ENCODE results near the gene MBTD1.
"Not testable (repeated sequence)": the region's sequence is repeated elsewhere in the genome, so short reads cannot be mapped to it uniquely, and the experiment has no call there.

The MBTD1 gene

GRCh38 chr17:51259564-51260236 lies at the start of gene MBTD1:
Gene MBTD1 (minus strand): TSS chr17:51260049. CDS start chr17:51225161, 34,888 bp downstream.
- peak; percentile 87 to 95 for DNase-seq

DNA sequence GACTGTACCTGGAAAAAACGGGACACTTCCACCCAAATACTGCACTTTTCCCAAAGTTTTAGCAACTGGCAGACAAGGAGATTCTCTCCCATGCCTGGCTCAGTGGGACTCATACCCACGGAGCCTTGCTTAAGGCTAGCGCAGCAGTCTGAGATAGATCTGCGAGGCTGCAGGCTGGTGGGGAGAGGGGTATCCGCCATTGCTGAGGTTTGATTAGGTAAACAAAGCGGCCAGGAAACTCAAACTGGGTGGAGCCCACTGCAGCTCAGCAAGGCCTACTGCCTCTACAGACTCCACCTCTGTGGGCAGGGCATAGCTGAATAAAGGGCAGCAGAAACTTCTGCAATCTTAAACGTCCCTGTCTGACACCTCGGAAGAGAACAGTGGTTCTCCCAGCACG lies 45.3 kb upstream of the MBTD1 start:
- no peak for DNase-seq

- DNase-seq: no peak
These were observed 40.0 kb upstream of the MBTD1 start for GRCh38 chr17:51299859-51300258.

- peak; percentile 5 to 50 for DNase-seq
These were observed 38.9 kb upstream of the MBTD1 start for GRCh38 chr17:51298508-51299371.

DNA sequence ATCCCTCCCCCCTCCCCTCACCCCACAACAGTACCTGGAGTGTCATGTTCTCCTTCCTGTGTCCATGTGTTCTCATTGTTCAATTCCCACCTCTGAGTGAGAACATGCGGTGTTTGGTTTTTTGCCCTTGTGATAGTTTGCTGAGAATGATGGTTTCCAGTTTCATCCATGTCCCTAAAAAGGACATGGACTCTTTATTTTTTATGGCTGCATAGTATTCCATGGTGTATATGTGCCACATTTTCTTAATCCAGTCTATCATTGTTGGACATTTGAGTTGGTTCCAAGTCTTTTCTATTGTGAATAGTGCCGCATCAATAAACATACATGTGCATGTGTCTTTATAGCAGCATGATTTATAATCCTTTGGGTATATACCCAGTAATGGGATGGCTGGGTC lies 34.5 kb upstream of the MBTD1 start:
- not testable (repeated sequence) for DNase-seq

- no peak for DNase-seq
These were observed 29.9 kb upstream of the MBTD1 start for GRCh38 chr17:51289696-51290111.

- DNase-seq: no peak
These were observed 27.6 kb upstream of the MBTD1 start for GRCh38 chr17:51287412-51287811.

DNA sequence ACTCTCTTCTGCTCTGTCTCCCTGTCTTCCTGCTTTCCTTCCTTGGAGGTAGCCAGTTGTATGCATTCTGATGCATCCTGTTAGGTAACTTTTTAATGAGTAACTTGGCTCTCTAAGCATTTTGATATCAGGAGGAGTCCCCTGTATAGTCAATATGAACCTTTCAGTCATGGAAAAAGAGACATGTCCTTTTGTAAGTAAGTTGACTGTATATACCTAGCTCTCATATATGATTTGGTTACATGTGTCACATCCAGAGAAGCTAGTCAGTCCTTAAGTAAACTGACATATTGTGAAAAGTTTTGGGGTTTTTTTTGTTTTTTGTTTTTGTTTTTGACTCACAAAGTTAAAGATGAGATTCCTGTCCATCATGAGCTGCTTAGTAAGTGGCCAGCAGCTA lies 19.3 kb upstream of the MBTD1 start:
- DNase-seq: no peak

DNA sequence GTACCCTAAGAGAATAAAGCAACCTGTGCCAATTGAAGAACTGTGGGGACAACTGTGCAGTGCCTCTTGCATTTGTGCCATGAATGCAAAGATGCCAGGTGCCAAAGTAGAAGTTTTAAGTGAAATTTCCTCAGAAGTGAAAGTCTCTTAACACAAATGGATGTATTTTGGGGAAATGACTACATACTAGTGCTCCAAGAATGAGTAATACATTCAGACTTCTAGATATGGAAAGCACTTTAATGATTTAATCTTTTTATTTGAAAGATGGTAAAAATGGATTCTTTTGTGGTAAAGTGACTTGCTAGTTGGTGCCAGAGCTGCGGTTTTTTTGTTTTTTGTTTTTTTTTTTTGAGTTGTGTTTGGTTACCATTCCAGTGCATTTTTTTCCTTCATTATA lies 15.5 kb upstream of the MBTD1 start:
- no peak for DNase-seq

- no peak for DNase-seq
These were observed 13.0 kb upstream of the MBTD1 start for GRCh38 chr17:51272812-51273211.

- DNase-seq: no peak
These were observed 10.8 kb upstream of the MBTD1 start for GRCh38 chr17:51270636-51271035.

DNA sequence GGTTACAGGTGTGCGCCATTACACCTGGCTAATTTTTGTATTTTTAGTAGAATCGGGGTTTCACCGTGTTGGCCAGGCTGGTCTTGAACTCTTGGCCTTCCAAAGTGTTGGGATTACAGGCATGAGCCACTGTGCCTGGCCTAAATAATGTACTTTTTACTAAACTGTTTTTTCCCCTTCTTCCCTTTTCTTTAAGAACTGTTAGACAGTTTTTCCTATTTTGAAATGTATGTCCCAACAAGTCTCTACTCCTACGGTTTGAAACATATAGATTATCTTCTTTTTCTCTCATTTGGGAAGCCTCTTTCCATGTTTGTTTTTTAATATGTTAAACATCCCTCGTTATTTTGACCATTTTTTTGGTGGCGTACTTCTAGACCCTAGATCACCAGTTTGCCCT lies 10.1 kb upstream of the MBTD1 start:
- DNase-seq: no peak

DNA sequence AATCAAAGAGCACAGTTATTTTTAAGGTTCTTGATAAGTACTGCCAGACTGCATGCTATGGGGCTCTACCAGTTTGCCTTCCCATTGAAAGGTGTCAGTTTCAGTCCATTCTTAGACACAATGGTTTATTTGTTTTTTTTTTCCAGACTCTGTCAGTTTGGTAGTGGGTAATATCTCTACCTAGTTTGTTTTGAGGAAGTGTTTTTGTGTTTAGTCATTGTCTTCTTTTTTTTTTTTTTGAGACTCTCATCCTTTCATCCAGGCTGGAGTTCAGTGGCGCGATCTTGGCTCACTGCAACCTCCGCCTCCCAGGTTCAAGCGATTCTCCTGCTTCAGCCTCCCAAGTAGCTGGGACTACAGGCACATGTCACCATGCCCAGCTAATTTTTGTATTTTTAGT lies 4.6 kb upstream of the MBTD1 start:
- DNase-seq: peak; percentile 13 to 39

DNA sequence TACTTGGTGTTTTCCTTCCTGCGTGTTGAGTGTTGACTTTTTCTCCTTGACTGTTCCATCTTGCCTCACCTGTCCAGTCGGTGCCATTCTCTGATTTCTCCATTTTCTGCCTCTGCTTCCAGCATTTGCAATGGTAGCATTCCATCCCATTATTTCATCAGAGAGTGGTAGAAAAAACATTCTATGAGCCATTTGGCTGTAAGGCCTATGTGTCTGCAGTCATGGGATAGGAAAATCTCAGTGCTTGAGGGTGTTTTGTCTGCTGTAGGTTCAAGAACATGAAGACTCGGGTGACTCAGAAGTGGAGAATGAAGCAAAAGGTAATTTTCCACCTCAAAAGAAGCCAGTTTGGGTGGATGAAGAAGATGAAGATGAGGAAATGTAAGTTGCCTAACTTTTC lies 3.2 kb upstream of the MBTD1 start:
- no peak for DNase-seq

- peak in 1 of 2 experiments; percentile 38 for DNase-seq
These were observed 1.4 kb upstream of the MBTD1 start for GRCh38 chr17:51261024-51261963.

- peak; percentile 90 to 95 for DNase-seq
These were observed 581 bp upstream of the MBTD1 start, which contains the start of gene UTP18 for GRCh38 chr17:51260237-51261023. Gene UTP18 (plus strand): TSS chr17:51260546. CDS start chr17:51260585, 39 bp downstream.

DNA sequence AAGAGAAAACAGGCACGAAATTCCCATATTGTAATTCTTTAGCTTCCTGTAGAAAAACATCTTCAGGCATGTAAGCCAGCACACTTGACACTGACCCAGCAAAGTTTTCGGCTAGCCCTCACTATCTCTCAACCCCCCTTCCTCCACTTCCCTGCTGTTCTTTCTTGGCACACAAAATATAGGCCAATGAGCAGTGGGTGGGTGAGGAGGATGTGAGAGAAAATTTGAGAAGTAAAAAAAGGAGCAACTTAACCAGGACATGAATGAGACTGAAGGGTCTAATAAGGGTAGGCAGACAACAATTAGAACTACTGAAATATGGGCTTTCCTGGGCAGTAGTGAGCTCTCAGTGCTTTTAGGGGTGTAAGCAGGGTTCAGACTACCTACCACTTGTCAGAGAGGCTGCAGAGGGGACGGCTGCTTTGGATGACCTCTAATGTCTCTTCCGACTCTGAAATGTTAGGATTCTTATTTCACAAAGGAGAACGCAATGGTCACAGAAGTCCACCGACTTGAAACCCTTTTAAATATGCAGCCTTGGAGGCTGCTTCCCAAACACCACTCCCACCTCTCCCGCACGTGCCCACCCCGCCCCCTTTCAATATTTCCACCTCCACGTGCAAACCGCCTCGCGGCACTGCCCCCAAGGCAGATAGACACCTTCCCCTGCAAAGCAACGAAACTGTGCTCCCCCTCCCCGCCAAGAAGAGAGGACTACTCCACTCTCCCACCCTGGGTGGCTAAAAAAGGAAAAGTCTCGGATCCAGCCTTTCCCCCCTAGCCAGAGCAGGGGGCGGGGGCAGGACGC lies 889 bp downstream of the MBTD1 start:
- DNase-seq: no peak

GRCh38 chr17:51257150-51258081 lies 2.4 kb downstream of the MBTD1 start:
- DNase-seq: no peak

DNA sequence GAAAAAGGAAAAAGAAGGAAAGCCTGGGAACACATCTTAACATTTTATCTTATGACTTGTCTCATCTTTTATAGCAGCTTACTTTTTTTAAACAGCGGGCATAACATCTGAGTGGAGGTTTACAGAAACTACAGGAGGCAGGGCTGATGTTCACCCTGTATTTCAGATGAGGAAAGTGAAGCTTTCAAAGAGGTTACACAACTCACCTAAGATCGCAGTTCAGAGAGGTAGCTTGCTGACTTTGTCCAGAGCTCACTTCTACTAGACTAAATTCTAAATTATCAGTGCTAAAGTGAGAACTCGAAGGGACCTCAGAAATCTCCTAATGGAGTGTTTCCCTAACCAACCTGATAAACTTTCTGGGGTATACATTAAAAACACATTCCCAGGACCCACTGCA lies 3.7 kb downstream of the MBTD1 start:
- DNase-seq: no peak

DNA sequence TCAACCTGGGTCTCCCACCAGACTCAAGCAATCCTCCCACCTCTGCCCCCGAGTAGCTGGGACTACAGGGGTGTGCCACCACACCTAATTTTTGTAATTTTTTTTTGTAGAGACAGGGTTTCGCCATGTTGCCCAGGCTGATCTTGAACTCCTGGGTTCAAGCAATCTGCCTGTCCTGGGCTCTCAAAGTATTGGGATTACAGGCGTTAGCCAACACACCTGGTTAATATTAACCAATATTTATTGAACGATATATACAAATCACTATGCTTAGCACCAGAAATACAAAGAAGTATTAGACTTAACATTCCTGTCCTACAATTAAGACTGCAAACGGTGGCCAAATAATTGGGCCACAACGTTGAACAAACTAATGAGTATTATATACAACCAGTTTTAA lies 4.2 kb downstream of the MBTD1 start:
- DNase-seq: no peak

All from SW 1271 (cell line).